Measurements from ENCODE around the gene KLC4. TPM values are rescaled to one million over a fixed set of nuclear protein-coding genes. Genes with fewer than 3 reads are reported as not detected.
"Not testable (repeated sequence)": the region's sequence is repeated elsewhere in the genome, so short reads cannot be mapped to it uniquely, and the experiment has no call there.

Gene KLC4
- total RNA-seq, 1 donor: 9.6 TPM

DNA sequence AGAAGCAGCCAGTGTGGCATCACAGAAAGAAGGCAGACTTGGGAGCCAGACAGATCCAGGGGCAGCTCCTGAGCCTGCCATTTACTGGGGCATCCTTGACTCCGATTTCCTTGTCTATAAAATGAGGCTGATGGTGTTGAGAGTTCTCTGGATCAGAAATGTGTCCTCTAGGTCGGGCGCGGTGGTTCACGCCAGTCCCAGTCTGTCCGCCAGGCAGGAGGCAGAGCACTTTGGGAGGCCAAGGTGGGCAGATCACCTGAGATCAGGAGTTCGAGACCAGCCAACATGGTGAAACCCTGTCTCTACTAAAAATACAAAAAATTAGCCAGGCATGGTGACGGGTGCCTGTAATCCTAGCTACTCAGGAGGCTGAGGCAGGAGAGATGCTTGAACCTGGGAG is 58.0 kb downstream of the KLC4 start:
- not testable (repeated sequence) for H3K4me1 ChIP-seq (ENCODE audit: insufficient read depth, low read length); H3K27me3 ChIP-seq (ENCODE audit: insufficient read depth, low read length); H3K4me3 ChIP-seq (ENCODE audit: low read length)

DNA sequence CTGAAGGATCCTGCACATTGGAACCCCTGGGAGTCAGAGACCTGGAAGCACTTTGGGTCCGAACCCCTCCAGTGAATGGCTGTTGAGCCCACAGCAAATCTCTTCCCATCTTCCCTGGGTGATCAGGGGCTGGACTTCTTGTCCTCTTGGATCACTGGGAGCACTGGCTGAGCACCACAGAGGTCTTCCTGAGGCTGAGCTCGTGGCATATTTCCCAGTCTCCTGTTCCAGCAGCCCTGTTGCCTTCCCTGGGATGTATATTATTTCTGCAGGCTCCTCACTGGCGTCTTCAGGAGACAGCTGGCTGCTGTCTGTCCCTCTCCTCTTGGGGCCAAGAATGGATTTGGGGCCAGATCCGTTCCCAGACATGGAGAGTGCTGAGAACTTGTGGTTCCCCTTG is 60.1 kb downstream of the KLC4 start:
- H3K27me3 ChIP-seq (ENCODE audit: insufficient read depth, low read length): no peaks in the 10 kb centered on the region
- no peak overlapping the region for H3K4me3 ChIP-seq (ENCODE audit: low read length)
- no peaks in the 10 kb centered on the region for H3K9me3 ChIP-seq (ENCODE audit: low read depth, low read length)
- H3K4me1 ChIP-seq (ENCODE audit: insufficient read depth, low read length): peaks cover 7% of the 10 kb centered on the region

More for the DNA sequence above, 58.0 kb downstream of the KLC4 start:
- H3K9me3 ChIP-seq (ENCODE audit: low read depth, low read length): not testable (repeated sequence)

DNA sequence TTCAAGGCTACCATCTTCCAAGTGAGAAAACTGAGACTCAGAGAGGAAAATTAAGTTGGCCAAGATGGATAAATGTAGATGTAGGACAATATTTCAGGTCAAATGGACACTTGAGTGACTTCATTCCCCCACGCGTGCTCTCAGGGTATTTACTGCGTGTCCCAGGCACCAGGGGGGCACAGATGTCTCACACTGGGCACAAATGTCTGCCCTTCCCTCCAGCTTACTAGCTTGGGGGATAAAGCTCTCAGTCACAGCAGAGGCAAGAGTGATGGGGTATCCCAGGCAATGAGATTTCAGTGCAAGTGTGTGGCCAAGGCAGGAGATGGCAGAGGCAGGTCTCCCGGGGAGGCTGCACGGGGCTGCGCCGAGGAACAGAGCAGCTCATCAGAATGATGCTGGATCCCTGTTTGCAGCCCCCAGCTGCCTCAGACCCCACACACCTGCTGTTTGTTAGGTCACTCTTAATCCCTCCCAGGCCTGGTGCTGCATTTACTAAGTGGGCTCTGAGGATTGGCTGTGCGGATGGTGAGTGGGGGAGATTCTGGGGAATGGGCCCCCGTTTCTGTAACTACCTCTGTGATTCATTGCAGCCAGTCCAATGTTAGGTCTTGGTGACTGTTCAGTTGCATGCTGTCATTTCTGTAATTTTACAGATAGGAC is 60.8 kb downstream of the KLC4 start:
- H3K4me3 ChIP-seq (ENCODE audit: low read length): no peak overlapping the region
- no peaks in the 10 kb centered on the region for H3K27me3 ChIP-seq (ENCODE audit: insufficient read depth, low read length)
- H3K4me1 ChIP-seq (ENCODE audit: insufficient read depth, low read length): peaks cover 7% of the 10 kb centered on the region
- H3K9me3 ChIP-seq (ENCODE audit: low read depth, low read length): no peaks in the 10 kb centered on the region

DNA sequence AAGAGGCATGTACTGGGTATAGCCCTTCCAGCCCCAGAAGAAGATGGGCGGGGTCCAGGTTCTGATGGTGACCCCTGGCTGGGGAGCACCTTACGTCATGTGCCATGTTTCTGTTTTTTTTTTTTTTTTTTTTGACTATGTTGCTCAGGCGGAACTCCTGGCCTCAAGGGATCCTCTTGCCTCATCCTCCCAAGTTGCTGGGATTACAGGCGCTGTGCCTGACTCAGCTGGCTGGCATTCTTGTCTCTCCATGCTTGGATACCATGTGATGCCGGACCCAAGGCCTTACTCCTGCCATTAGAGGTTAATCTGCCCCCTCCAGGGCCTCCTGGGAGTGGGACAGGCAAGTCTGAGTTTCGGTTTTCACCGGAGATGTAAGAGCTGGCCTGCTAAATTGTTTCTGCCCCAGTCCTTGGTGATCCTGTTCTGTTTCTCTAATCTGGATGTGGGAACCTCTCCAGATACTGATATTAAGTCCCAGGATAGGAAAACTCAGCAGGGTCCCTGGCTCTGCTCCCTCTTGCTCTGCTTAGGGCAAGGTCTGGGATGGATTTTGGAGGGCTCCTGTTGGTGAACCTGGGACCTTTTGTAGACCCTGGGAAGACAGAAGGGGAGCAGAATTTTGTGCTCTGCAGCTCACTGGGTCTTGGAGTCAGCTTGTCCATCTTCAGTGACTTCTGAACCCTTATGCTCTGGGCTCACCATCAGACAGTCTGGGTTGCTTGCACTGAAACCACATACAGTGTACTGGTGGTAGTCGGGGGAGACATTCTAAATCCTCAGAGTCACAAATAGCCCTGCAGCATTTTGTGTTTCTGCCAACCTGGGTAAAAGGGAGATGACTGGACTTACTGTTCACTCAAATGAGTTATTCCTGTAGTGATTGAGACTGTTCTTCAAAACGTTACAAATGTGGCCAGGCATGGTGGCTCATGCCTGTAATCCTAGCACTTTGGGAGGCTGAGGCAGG is 61.8 kb downstream of the KLC4 start:
- no peaks in the 10 kb centered on the region for H3K27me3 ChIP-seq (ENCODE audit: insufficient read depth, low read length)
- H3K4me1 ChIP-seq (ENCODE audit: insufficient read depth, low read length): peaks cover 2% of the 10 kb centered on the region
- no peak overlapping the region for H3K4me3 ChIP-seq (ENCODE audit: low read length)
- H3K9me3 ChIP-seq (ENCODE audit: low read depth, low read length): no peaks in the 10 kb centered on the region

DNA sequence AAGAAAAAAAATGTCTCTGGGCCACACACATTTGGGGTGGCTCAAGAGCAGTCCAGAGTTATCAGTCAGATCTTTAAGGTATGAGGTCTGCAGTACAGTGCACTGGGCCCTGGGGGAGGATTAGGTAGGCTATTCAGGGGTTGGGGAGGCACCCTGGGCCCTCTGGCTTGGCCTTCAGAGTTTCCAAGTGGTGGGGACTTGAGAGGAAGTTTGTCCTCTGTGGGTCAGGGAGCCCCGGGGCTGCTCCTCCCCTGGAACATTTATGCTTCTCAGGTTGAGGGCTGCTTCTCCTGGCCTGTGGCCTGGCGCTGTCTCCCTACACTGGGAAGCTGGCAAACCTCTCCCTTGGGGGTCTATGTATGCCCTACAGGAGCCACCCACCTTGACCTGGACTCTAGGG is 62.7 kb downstream of the KLC4 start:
- Histone ChIP-seq H3K4me1 (ENCODE audit: insufficient read depth, low read length) (no peaks in the 10 kb centered on the region), H3K4me3 (ENCODE audit: low read length) (no peak overlapping the region), H3K27me3 (ENCODE audit: insufficient read depth, low read length) (no peaks in the 10 kb centered on the region), H3K9me3 (ENCODE audit: low read depth, low read length) (no peaks in the 10 kb centered on the region)

DNA sequence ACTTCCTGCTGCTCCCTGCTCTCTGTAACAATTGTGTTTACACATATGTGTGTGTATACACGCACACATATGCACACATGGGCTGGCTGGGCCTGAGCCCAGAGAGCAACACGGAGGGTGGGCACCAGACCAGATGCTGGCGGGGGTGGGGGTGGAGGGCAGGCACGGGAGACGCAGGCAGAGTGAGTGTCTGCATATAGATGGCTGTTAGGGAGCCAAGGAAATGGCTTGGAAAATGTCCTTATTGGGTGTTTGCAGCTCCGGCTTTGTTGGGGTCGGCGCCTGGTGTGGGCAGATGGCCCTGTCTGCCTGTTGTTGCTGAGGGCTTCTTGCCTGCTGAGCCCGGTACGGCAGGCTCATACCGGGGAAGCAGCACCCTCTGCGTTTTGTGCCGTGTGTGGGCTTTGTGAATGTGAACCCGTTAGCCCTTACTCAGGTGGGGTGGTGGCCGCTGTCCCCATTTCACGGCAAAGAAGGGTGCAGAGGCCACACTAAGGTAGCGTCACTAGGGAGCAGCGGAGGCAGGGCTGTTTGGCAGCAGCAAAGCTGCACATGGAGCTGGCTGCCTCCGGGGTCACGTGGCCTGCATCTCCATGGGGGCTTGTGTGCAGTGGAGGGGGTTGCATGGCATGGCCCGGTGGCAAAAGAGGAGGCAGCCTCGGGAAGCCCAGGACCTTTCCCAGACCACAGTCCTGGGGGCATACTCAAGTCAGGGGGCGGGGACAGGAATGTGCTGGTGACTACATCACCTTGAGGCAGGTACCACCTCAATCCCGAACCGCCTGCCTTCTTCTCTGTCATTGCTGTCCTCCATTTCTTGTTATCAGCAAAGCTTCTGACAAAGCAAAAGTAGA is 64.3 kb downstream of the KLC4 start:
- Histone ChIP-seq H3K9me3 (ENCODE audit: low read depth, low read length) (no peaks in the 10 kb centered on the region), H3K4me1 (ENCODE audit: insufficient read depth, low read length) (no peaks in the 10 kb centered on the region), H3K4me3 (ENCODE audit: low read length) (no peak overlapping the region), H3K27me3 (ENCODE audit: insufficient read depth, low read length) (no peaks in the 10 kb centered on the region)

DNA sequence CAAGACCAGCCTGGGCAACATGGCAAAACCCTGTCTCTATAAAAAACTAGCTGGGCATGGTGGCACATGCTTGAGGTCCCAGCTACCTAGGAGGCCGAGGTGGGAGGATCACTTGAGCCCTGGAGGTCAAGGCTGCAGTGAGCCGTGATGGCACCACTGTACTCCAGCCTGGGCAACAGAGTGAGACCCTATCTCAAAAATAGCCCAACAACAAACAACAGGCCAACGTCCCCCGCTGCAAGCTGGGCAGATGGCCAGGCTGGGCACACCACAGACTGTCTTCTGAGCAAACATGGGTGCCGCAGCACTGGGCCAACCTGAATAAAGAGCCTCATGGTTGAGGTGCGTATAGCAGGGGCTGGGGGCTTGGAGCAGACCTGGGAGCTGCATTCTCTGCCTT is 65.0 kb downstream of the KLC4 start:
- Histone ChIP-seq H3K4me1 (ENCODE audit: insufficient read depth, low read length) (no peaks in the 10 kb centered on the region), H3K4me3 (ENCODE audit: low read length) (no peak overlapping the region), H3K9me3 (ENCODE audit: low read depth, low read length) (no peaks in the 10 kb centered on the region), H3K27me3 (ENCODE audit: insufficient read depth, low read length) (no peaks in the 10 kb centered on the region)

Other genes starting within 250 kb of the KLC4 start
- gene RPL7L1, start 180.0 kb upstream of the KLC4 start, total RNA-seq: 64.2 TPM
- gene PTCRA, start 143.6 kb upstream of the KLC4 start, total RNA-seq: 6.9 TPM
- 77.1 TPM for gene CNPY3, start 130.2 kb upstream of the KLC4 start, total RNA-seq
- gene GNMT, start 98.9 kb upstream of the KLC4 start, total RNA-seq: 0.63 TPM
- 10.0 TPM for gene PEX6, start 80.5 kb upstream of the KLC4 start, total RNA-seq
- gene PPP2R5D, start 75.1 kb upstream of the KLC4 start, total RNA-seq: 15.2 TPM
- 17.7 TPM for gene MEA1, start 45.7 kb upstream of the KLC4 start, total RNA-seq
- 30.2 TPM for gene KLHDC3, start 45.4 kb upstream of the KLC4 start, total RNA-seq
- gene RRP36, start 38.0 kb upstream of the KLC4 start, total RNA-seq: 31.1 TPM
- 2.7 TPM for gene CUL7, start 5.8 kb upstream of the KLC4 start, total RNA-seq
- gene MRPL2, start 197 bp upstream of the KLC4 start, total RNA-seq: 5.7 TPM
- 1.8 TPM for gene PTK7, start 16.7 kb downstream of the KLC4 start, total RNA-seq
- 17.0 TPM for gene SRF, start 111.6 kb downstream of the KLC4 start, total RNA-seq
- gene CUL9, start 122.6 kb downstream of the KLC4 start, total RNA-seq: 24.2 TPM
- 14.7 TPM for gene DNPH1, start 169.8 kb downstream of the KLC4 start, total RNA-seq
- gene TTBK1, start 183.8 kb downstream of the KLC4 start, total RNA-seq: under 0.01 TPM
- gene SLC22A7, start 238.6 kb downstream of the KLC4 start, total RNA-seq: not detected
- gene CRIP3, start 249.2 kb downstream of the KLC4 start, total RNA-seq: 0.84 TPM